D721Med (cell line): ENCODE measurements around the gene SOX30.
"Not testable (repeated sequence)": the region's sequence is repeated elsewhere in the genome, so short reads cannot be mapped to it uniquely, and the experiment has no call there.

Experiments
- DNase-seq: peaks from one replicate; pipeline ENCODE4 v3.0.0; 2011; ENCODE audit warnings: low spot score; ENCODE audit not compliant: insufficient read length
- FAIRE-seq: peaks from 2 replicates; lab custom pipeline; 2011; peaks lifted over from hg19 to GRCh38; lab: Jason Lieb, UNC
- TF ChIP-seq, protein P1 (sequence below): IDR thresholded peaks from 2 replicates; pipeline ENCODE4 v1.5.1; 2012; ENCODE audit warnings: mild to moderate bottlenecking, control low read depth; ENCODE audit not compliant: insufficient read depth; ENCODE audit errors: missing control alignments

SOX30 gene

DNA sequence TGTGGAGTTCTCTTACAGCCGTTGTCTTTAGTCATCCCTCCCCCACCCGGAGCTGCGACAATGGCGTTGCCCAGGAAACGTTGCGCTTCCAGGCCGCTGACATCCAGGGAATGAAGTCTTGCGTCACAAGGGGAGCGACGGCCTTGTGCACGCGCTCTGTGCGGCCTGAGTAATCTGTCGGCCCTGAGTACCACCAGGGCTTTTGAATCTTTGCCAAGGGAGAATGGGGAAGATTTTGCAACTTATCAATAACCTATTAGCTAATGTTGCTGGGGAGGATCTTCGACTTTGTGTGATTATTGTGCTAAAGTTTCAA, at the start of gene SOX30:
TSS of gene SOX30 (minus strand) at position 62 of the 316 bp plus-strand sequence. CDS start 360 bp downstream, outside the sequence.
- DNase-seq, result no peak
- TF ChIP-seq, protein P1, sequence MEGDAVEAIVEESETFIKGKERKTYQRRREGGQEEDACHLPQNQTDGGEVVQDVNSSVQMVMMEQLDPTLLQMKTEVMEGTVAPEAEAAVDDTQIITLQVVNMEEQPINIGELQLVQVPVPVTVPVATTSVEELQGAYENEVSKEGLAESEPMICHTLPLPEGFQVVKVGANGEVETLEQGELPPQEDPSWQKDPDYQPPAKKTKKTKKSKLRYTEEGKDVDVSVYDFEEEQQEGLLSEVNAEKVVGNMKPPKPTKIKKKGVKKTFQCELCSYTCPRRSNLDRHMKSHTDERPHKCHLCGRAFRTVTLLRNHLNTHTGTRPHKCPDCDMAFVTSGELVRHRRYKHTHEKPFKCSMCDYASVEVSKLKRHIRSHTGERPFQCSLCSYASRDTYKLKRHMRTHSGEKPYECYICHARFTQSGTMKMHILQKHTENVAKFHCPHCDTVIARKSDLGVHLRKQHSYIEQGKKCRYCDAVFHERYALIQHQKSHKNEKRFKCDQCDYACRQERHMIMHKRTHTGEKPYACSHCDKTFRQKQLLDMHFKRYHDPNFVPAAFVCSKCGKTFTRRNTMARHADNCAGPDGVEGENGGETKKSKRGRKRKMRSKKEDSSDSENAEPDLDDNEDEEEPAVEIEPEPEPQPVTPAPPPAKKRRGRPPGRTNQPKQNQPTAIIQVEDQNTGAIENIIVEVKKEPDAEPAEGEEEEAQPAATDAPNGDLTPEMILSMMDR, result no peak
- no peak for FAIRE-seq

GRCh38 chr5:157698674-157699073, 46.4 kb upstream of the SOX30 start:
- not testable (repeated sequence) for FAIRE-seq

GRCh38 chr5:157696154-157696553, 43.9 kb upstream of the SOX30 start:
- FAIRE-seq, DNase-seq: not testable (repeated sequence)

More at GRCh38 chr5:157698674-157699073, 46.4 kb upstream of the SOX30 start:
- DNase-seq, result not testable (repeated sequence)

DNA sequence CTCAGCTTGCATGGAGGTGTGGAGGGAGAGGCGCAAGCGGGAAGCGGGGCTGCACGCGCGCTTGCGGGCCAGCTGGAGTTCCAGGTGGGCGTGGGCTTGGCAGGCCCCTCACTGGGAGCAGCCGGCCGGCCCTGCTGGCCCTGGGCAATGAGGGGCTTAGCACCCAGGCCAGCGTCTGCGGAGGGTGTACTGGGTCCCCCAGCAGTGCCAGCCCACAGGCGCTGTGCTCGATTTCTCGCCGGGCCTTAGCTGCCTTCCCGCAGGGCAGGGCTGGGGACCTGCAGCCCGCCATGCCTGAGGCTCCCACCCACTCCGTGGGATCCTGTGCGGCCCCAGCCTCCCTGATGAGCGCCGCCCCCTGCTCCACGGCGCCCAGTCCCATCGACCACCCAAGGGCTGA, 41.6 kb upstream of the SOX30 start:
- DNase-seq, FAIRE-seq: not testable (repeated sequence)

DNA sequence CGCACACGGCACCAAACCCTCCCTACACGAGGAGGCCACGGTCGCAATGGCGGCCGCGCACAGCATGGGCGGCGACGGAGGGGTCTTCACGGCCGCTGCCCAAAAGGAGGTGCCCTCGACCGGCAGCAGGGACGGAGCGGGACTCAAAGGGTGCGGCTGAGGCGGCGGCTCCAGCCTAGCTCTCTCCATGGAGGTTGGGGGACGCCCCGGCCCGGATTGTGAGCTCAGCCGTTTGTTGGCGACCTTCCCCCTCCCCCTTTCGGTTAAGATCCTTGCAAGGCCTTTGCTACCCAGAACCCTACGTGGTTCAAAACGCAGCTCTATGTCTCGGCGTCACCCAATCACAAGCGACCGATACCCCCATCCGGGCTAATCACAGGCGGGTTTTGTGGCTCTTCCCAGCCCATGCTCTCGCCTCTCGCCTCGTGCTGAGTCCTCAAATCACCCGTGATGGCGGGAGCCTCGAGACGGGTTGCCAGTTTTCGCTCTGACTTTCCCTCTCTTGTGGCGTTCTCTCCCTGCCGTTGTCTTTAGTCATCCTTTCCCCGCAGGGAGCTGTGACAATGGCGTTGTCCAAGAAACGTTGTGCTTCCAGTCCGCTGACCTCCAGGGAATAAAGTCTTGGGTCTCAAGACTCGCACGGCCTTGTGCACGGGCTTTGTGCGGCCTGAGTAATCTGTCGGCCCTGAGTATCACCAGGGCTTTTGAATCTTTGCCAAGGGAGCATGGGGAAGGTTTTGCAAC, 38.6 kb upstream of the SOX30 start:
- TF ChIP-seq, protein P1, result no peak
- FAIRE-seq, result no peak
- DNase-seq, result no peak

DNA sequence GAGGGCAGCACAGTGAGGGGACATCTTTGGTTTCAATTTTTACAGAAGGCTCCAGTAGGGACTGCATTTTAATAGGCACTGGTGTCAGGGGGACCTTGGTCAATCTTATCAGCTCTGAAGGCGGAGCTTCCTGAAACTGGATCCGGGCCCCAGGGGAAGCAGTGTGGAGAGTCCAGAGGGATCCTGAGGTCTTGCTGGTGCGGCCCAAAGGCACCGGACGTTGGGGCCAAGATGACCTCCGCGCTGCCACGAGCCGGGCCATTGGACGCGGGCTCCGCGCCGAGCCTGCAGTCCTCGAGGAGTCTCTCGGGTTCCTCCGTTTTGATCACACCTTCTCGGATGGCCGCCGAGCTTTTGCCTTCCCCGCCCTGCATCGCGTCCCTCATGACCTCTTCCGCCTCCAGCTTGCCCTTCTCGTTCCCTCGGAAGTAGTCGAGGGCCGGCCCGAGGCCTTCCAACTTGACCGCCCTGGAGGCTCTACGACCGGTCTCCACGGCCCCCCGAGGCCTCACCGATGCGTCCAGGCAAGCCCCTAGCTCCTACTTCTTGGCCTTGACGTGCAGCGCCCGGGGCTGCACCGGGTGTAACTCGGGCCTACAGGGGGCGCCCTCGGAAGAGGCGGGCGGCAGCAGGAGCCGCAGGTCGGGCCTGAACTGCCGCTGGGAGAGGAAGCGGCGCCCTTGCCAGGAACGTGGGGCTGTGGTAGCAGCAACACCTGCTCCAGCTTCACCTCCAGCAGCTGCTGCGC, 37.9 kb upstream of the SOX30 start:
- no peak for DNase-seq
- FAIRE-seq, result no peak
- TF ChIP-seq, protein P1, result no peak

GRCh38 chr5:157687198-157687554, 34.9 kb upstream of the SOX30 start:
- TF ChIP-seq, protein P1, result no peak
- FAIRE-seq, result no peak

DNA sequence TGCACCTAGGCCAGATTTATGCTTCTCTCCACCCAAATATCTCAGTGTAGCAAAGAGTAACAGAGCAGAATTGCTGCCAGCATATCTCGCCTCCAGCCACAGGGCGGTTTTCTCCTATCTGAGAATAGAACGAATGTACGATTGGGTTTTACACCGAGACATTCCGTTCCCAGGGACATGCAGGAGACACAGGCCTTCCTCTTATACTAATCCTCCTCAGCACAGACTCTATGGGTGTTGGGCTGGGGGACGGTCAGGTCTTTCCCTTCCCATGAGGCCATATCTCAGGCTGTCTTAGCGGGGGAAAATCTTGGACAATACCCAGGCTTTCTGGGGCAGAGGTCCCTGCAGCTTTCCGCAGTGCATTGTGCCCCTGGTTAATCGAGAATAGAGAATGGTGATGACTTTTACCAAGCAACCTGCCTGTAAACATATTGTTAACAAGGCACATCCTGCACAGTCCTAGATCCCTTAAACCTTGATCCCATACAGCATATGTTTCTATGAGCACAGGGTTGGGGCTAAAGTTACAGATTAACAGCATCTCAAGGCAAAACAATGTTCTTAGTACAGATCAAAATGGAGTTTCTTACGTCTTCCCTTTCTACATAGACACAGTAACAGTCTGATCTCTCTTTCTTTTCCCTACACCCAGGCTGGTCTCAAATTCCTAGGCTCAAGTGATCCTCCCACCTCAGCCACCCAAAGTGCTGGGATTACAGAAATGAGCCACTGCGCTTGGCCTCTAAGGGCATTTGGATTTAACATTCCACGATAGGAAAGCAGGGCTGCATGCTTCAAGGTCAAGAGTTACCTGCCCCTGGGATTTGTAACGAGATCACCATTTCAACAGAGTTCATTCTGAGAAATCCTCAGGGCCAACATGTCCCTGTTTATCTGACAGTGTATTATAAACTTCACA, 34.3 kb upstream of the SOX30 start:
- not testable (repeated sequence) for DNase-seq, FAIRE-seq

More at GRCh38 chr5:157687198-157687554, 34.9 kb upstream of the SOX30 start:
- no peak for DNase-seq

GRCh38 chr5:157682257-157682656, 30.0 kb upstream of the SOX30 start:
- FAIRE-seq (no peak), DNase-seq (no peak)

More at GRCh38 chr5:157682257-157682656, 30.0 kb upstream of the SOX30 start:
- TF ChIP-seq, protein P1, result no peak
